NCI-H187 (cell line): Measurements from ENCODE around the gene DNASE1L3.
"Not testable (repeated sequence)": the region's sequence is repeated elsewhere in the genome, so short reads cannot be mapped to it uniquely, and the experiment has no call there.

Experiments used
- DNase-seq, 2 experiments: peaks; one replicate each; lab custom pipeline; 2025; lab: John Stamatoyannopoulos, UW

The DNASE1L3 gene

GRCh38 chr3:58210761-58211460 is at the start of gene DNASE1L3:
Gene DNASE1L3, minus strand, starts transcription at chr3:58210972. Its CDS starts 66 bp downstream, at chr3:58210906.
- DNase-seq: no peak

- DNase-seq: no peak
These were observed 49.5 kb upstream of the DNASE1L3 start for GRCh38 chr3:58260261-58260731.

- no peak for DNase-seq
These were observed 47.8 kb upstream of the DNASE1L3 start for GRCh38 chr3:58258392-58259055.

GRCh38 chr3:58256511-58256910 is 45.7 kb upstream of the DNASE1L3 start:
- DNase-seq: no peak

GRCh38 chr3:58256061-58256460 is 45.3 kb upstream of the DNASE1L3 start:
- DNase-seq: no peak

GRCh38 chr3:58254144-58254543 is 43.4 kb upstream of the DNASE1L3 start:
- DNase-seq: no peak

GRCh38 chr3:58251631-58252035 is 40.9 kb upstream of the DNASE1L3 start:
- DNase-seq: no peak

- no peak for DNase-seq
These were observed 39.4 kb upstream of the DNASE1L3 start for GRCh38 chr3:58250093-58250707.

- DNase-seq: no peak
These were observed 38.8 kb upstream of the DNASE1L3 start for GRCh38 chr3:58249358-58250092.

- no peak for DNase-seq
These were observed 35.6 kb upstream of the DNASE1L3 start for GRCh38 chr3:58246148-58247047.

- DNase-seq: no peak
These were observed 33.3 kb upstream of the DNASE1L3 start for GRCh38 chr3:58243976-58244585.

- DNase-seq: not testable (repeated sequence)
These were observed 32.1 kb upstream of the DNASE1L3 start for GRCh38 chr3:58242860-58243259.

- no peak for DNase-seq
These were observed 31.6 kb upstream of the DNASE1L3 start for GRCh38 chr3:58242340-58242739.

- DNase-seq: no peak
These were observed 30.7 kb upstream of the DNASE1L3 start for GRCh38 chr3:58241306-58242044.

GRCh38 chr3:58238830-58239229 is 28.1 kb upstream of the DNASE1L3 start:
- no peak for DNase-seq

GRCh38 chr3:58237941-58238681 is 27.3 kb upstream of the DNASE1L3 start:
- DNase-seq: no peak

GRCh38 chr3:58237238-58237940 is 26.6 kb upstream of the DNASE1L3 start, which contains the start of gene ABHD6:
Gene ABHD6, plus strand, starts transcription at chr3:58237792. Its CDS starts 18,795 bp downstream, at chr3:58256587.
- DNase-seq: peak; percentile 21 to 50

- DNase-seq: no peak
These were observed 25.9 kb upstream of the DNASE1L3 start for GRCh38 chr3:58236527-58237237.
